Tibial nerve (tissue), 4 donors: ENCODE results near the gene CEACAM4.

Experiments used
- CTCF ChIP-seq, 5 experiments: fragments of 200-600 bp in 3 of 5; fragments of 450-650 bp in 2 of 5; sonication (generic) in 3 of 5; IDR thresholded peaks; one replicate each; pipeline ENCODE4 v1.5.1; 2016 to 2019; ENCODE audit warnings: antibody characterized with exemption in 5 of 5, mild to moderate bottlenecking in 3 of 5, moderate library complexity in 2 of 5
- EP300 ChIP-seq, 2 donors: sonication (generic); formaldehyde crosslinking; IDR thresholded peaks; one replicate each; pipeline ENCODE4 v1.6.1; 2017; ENCODE audit warnings: antibody characterized with exemption in 2 of 2, mild to moderate bottlenecking in 1 of 2
- POLR2A ChIP-seq, 2 donors: fragments of 450-650 bp; IDR thresholded peaks; one replicate each; pipeline ENCODE4 v1.6.1; 2017; ENCODE audit warnings: antibody characterized with exemption in 2 of 2, mild to moderate bottlenecking in 2 of 2, moderate library complexity in 2 of 2

- TF ChIP-seq POLR2A (IDR thresholded peaks at IDR 0.05) (peak; percentile 15 to 34), EP300 (IDR thresholded peaks at IDR 0.05) (peak in 1 of 2 donors; percentile 24), CTCF (IDR thresholded peaks at IDR 0.05) (no peak)
Observed at GRCh38 chr19:41626877-41627276, at the start of gene CEACAM4.
